H9 (cell line): ENCODE measurements around the gene CTNNA3. TPM values are rescaled to one million over a fixed set of nuclear protein-coding genes. Genes with fewer than 3 reads are reported as not detected.

ENCODE experiments used
- DNase-seq: peaks from one replicate; pipeline ENCODE4 v3.0.0-alpha.2; 2017
- H2AFZ ChIP-seq: one replicate; pipeline ENCODE4 v1.6.1; 2013; ENCODE audit warnings: mild to moderate bottlenecking, low read length, control low read depth, moderate library complexity
- H2AK5ac ChIP-seq: 2 replicates; pipeline ENCODE4 v1.6.1; 2013; ENCODE audit warnings: low read length, control low read depth, mixed read lengths; ENCODE audit not compliant: insufficient read length
- H2BK120ac ChIP-seq: one replicate; pipeline ENCODE4 v1.6.1; 2013; ENCODE audit warnings: low read depth, mild to moderate bottlenecking, low read length, control low read depth, inconsistent platforms; ENCODE audit not compliant: poor library complexity, severe bottlenecking
- H2BK12ac ChIP-seq: 2 replicates; pipeline ENCODE4 v1.6.1; 2013; ENCODE audit warnings: low read length, control low read depth, mixed read lengths, low read depth; ENCODE audit not compliant: insufficient read length
- H2BK15ac ChIP-seq: 2 replicates; pipeline ENCODE4 v1.6.1; 2013; ENCODE audit warnings: low read depth, low read length, control low read depth
- H2BK20ac ChIP-seq: one replicate; pipeline ENCODE4 v1.6.1; 2013; ENCODE audit warnings: low read depth, mild to moderate bottlenecking, low read length, control low read depth, inconsistent platforms; ENCODE audit not compliant: poor library complexity, severe bottlenecking
- H2BK5ac ChIP-seq: 2 replicates; pipeline ENCODE4 v1.6.1; 2013; ENCODE audit warnings: low read length, control low read depth, mixed read lengths; ENCODE audit not compliant: insufficient read length
- H3K14ac ChIP-seq: 2 replicates; pipeline ENCODE4 v1.6.1; 2013; ENCODE audit warnings: low read length, control low read depth; ENCODE audit not compliant: insufficient read depth
- H3K18ac ChIP-seq: 2 replicates; pipeline ENCODE4 v1.6.1; 2013; ENCODE audit warnings: low read depth, mild to moderate bottlenecking, mixed read lengths, low read length, control low read depth; ENCODE audit not compliant: insufficient read length
- H3K23ac ChIP-seq: 2 replicates; pipeline ENCODE4 v1.6.1; 2013; ENCODE audit warnings: low read length, control low read depth, mixed read lengths, low read depth; ENCODE audit not compliant: insufficient read length
- H3K23me2 ChIP-seq: 2 replicates; pipeline ENCODE4 v1.6.1; 2013; ENCODE audit warnings: low read depth, mild to moderate bottlenecking, mixed read lengths, low read length, control low read depth; ENCODE audit not compliant: insufficient read length, poor library complexity, severe bottlenecking
- H3K27ac ChIP-seq: 2 replicates; pipeline ENCODE4 v1.5.1; 2013; ENCODE audit warnings: low read length, control low read depth, mixed read lengths, low read depth; ENCODE audit not compliant: insufficient read length
- H3K27me3 ChIP-seq: 2 replicates; pipeline ENCODE4 v1.6.1; 2013; ENCODE audit warnings: low read length, control low read depth, inconsistent platforms; ENCODE audit not compliant: insufficient read depth
- H3K4ac ChIP-seq: 2 replicates; pipeline ENCODE4 v1.6.1; 2013; ENCODE audit warnings: low read depth, mild to moderate bottlenecking, control low read depth, inconsistent platforms, low read length, moderate library complexity
- H3K4me1 ChIP-seq: 2 replicates; pipeline ENCODE4 v1.6.1; 2013; ENCODE audit warnings: low read length, control low read depth, inconsistent platforms; ENCODE audit not compliant: insufficient read depth
- H3K4me2 ChIP-seq: 2 replicates; pipeline ENCODE4 v1.6.1; 2013; ENCODE audit warnings: low read length, control low read depth, mixed read lengths; ENCODE audit not compliant: insufficient read length, insufficient read depth
- H3K56ac ChIP-seq: 2 replicates; pipeline ENCODE4 v1.6.1; 2013; ENCODE audit warnings: low read depth, mild to moderate bottlenecking, mixed read lengths, low read length, control low read depth; ENCODE audit not compliant: insufficient read length
- H3K79me1 ChIP-seq: 2 replicates; pipeline ENCODE4 v1.6.1; 2013; ENCODE audit warnings: low read depth, mild to moderate bottlenecking, moderate library complexity, low read length, control low read depth, inconsistent platforms; ENCODE audit not compliant: insufficient read depth, poor library complexity, severe bottlenecking
- H3K79me2 ChIP-seq: 2 replicates; pipeline ENCODE4 v1.6.1; 2013; ENCODE audit warnings: low read length, control low read depth, inconsistent platforms; ENCODE audit not compliant: insufficient read depth
- H3K9ac ChIP-seq: 2 replicates; pipeline ENCODE4 v1.6.1; 2013; ENCODE audit warnings: low read length, control low read depth, mixed read lengths; ENCODE audit not compliant: insufficient read length; ENCODE audit errors: extremely low read depth
- H3K9me3 ChIP-seq: one replicate; pipeline ENCODE4 v1.6.1; 2013; ENCODE audit warnings: low read depth, low read length, inconsistent platforms; ENCODE audit not compliant: control insufficient read depth
- H3T11ph ChIP-seq: one replicate; pipeline ENCODE4 v1.6.1; 2013; ENCODE audit warnings: mild to moderate bottlenecking, low read length, control low read depth, inconsistent platforms
- H4K20me1 ChIP-seq: one replicate; pipeline ENCODE4 v1.6.1; 2013; ENCODE audit not compliant: control insufficient read depth, insufficient read length, insufficient read depth
- H4K5ac ChIP-seq: 2 replicates; pipeline ENCODE4 v1.6.1; 2013; ENCODE audit warnings: low read depth, mild to moderate bottlenecking, mixed read lengths, low read length, control low read depth; ENCODE audit not compliant: insufficient read length
- H4K8ac ChIP-seq: replicated peaks from 2 replicates; pipeline ENCODE4 v1.6.1; 2013; ENCODE audit warnings: low read length, control low read depth, mixed read lengths, low read depth; ENCODE audit not compliant: insufficient read length
- H4K91ac ChIP-seq: 2 replicates; pipeline ENCODE4 v1.6.1; 2013; ENCODE audit warnings: low read depth, mild to moderate bottlenecking, moderate library complexity, mixed read lengths, low read length, control low read depth; ENCODE audit not compliant: insufficient read length
- H3K27ac Mint-ChIP-seq, 3 experiments: 2 replicates in 2 of 3; 3 replicates in 1 of 3; pipeline ENCODE4 v1.8.0; 2020 to 2021; ENCODE audit warnings: mixed read lengths in 3 of 3, mild to moderate bottlenecking in 1 of 3, moderate library complexity in 1 of 3
- H3K27me3 Mint-ChIP-seq: 2 replicates; pipeline ENCODE4 v1.8.0; 2021; ENCODE audit warnings: low read depth, mild to moderate bottlenecking, moderate library complexity, mixed read lengths
- H3K36me3 Mint-ChIP-seq, 3 experiments: 2 replicates in 2 of 3; 3 replicates in 1 of 3; pipeline ENCODE4 v1.8.0; 2020 to 2021; ENCODE audit warnings: low read depth in 3 of 3, mixed read lengths in 3 of 3; ENCODE audit not compliant: insufficient read depth in 1 of 3
- H3K4me1 Mint-ChIP-seq, 2 experiments: 2 replicates each; pipeline ENCODE4 v1.8.0; 2020; ENCODE audit warnings: mixed read lengths in 2 of 2
- H3K4me3 Mint-ChIP-seq, 2 experiments: 2 replicates in 1 of 2; 3 replicates in 1 of 2; pipeline ENCODE4 v1.8.0; 2020 to 2021; ENCODE audit warnings: mild to moderate bottlenecking in 2 of 2, mixed read lengths in 2 of 2, moderate library complexity in 1 of 2
- H3K9me3 Mint-ChIP-seq, 2 experiments: 2 replicates in 1 of 2; 3 replicates in 1 of 2; pipeline ENCODE4 v1.8.0; 2020; ENCODE audit warnings: mild to moderate bottlenecking in 2 of 2, mixed read lengths in 2 of 2, moderate library complexity in 1 of 2
- CTCF ChIP-seq: fragments of 200-600 bp; sonication (generic); conservative IDR thresholded peaks from 3 replicates; pipeline ENCODE4 v1.8.0; 2021; ENCODE audit warnings: antibody characterized with exemption, mild to moderate bottlenecking
- WGBS: extraction: QIAGEN DNeasy Blood & Tissue Kit; methylation state at CpG from one replicate; pipeline ENCODE4 v1.1.7; 2013; ENCODE audit warnings: missing lambda C conversion rate, low lambda C conversion rate, mixed read lengths; ENCODE audit not compliant: insufficient read length; ENCODE audit errors: extremely low coverage; 5-methylcytosine and 5-hydroxymethylcytosine counted together
- total RNA-seq: library from RNA; stranded (reverse); gene quantifications from 2 replicates; pipeline ENCODE4 v1.2.1, GENCODE V29; 2021

The CTNNA3 gene
- total RNA-seq, 1 experiment from 2014 or later, result 3.3 TPM

GRCh38 chr10:67723601-67724000 lies 27.6 kb upstream of the CTNNA3 start:
- Mint-ChIP-seq H3K4me1 (no peaks in the 10 kb centered on the region), H3K27ac (no peak overlapping the region), H3K9me3 (no peaks in the 10 kb centered on the region; a peak in 1 of 5 replicates), H3K4me3 (no peak overlapping the region), H3K27me3 (no peaks in the 10 kb centered on the region), H3K36me3 (no peaks in the 10 kb centered on the region)
- H2AK5ac ChIP-seq, result no peak overlapping the region
- no peak for DNase-seq
- no peak overlapping the region for H4K5ac ChIP-seq
- no peak for TF ChIP-seq CTCF
- H4K91ac ChIP-seq, result no peak overlapping the region
- no peaks in the 10 kb centered on the region for H3K79me1 ChIP-seq
- H3K23me2 ChIP-seq, result no peaks in the 10 kb centered on the region
- no peak overlapping the region for H3K18ac ChIP-seq
- no peak overlapping the region for H3K9ac ChIP-seq
- H2AFZ ChIP-seq, result no peak overlapping the region
- no peaks in the 10 kb centered on the region for H3K9me3 ChIP-seq
- no peak overlapping the region for H3K56ac ChIP-seq
- H4K8ac ChIP-seq, result no peak overlapping the region
- no peak overlapping the region for H2BK12ac ChIP-seq
- H2BK5ac ChIP-seq, result no peak overlapping the region
- H3K23ac ChIP-seq, result no peak overlapping the region
- H3K4me2 ChIP-seq, result no peak overlapping the region
- no peak overlapping the region for H3K14ac ChIP-seq
- no peaks in the 10 kb centered on the region for H3K4me1 ChIP-seq
- H2BK120ac ChIP-seq, result no peak overlapping the region
- no peaks in the 10 kb centered on the region for H4K20me1 ChIP-seq
- H3K79me2 ChIP-seq, result no peaks in the 10 kb centered on the region
- no peak overlapping the region for H3K27ac ChIP-seq
- H2BK20ac ChIP-seq, result no peak overlapping the region
- H3K27me3 ChIP-seq, result no peaks in the 10 kb centered on the region
- H3T11ph ChIP-seq, result no peak overlapping the region
- no peak overlapping the region for H3K4ac ChIP-seq
- WGBS, result no CpG with 5 or more reads among the region's 6 CpGs
- H2BK15ac ChIP-seq, result no peak overlapping the region
